Coronary artery (tissue), 2 donors: ENCODE results near the gene IPO7.
"Not testable (repeated sequence)": the region's sequence is repeated elsewhere in the genome, so short reads cannot be mapped to it uniquely, and the experiment has no call there.

Experiments used
- DNase-seq: peaks from one replicate; pipeline ENCODE4 v3.0.0-alpha.2; 2017; ENCODE audit warnings: low spot score
- H3K27ac ChIP-seq, 2 donors: fragments of 200-600 bp; sonication (generic); one replicate each; pipeline ENCODE4 v1.5.1; 2016 to 2019
- H3K4me3 ChIP-seq: fragments of 200-600 bp; sonication (generic); 2 replicates; pipeline ENCODE4 v1.5.1; 2016; ENCODE audit warnings: mild to moderate bottlenecking, moderate library complexity
- CTCF ChIP-seq: fragments of 200-600 bp; sonication (generic); IDR thresholded peaks from one replicate; pipeline ENCODE4 v1.5.1; 2019; ENCODE audit warnings: antibody characterized with exemption

Gene IPO7

DNA sequence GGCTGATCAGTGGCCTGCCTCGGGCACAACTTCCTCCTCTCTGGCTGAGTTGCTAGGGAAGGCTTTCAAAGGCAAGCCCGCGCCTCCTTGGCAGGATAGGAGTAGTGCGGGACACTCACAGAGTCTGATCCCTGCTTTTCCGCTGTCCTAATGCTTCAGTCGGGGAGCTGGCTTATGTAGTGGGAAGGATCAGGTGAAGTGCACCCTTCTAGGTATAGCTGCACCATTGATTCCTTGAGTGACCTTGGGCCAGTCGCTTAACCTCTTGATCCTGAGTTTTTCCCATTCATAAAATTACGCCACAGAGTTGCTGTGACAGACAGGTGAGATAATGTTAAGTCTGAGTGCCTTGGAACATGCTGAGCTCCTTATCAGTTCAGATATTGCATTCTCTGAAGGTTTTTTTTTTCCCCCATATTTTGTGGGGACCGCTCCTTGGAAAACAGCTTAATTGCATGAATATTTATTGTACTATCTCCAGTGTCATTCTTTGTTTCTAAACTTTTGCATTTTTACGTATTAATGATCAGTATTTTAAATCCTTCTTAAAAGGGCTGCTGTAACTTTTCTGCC lies 961 bp downstream of the IPO7 start:
- Histone ChIP-seq H3K4me3 (peak overlapping the region; percentile 86), H3K27ac (peak overlapping the region; percentile 79 to 94)
- TF ChIP-seq CTCF, result no peak
- DNase-seq, result no peak

DNA sequence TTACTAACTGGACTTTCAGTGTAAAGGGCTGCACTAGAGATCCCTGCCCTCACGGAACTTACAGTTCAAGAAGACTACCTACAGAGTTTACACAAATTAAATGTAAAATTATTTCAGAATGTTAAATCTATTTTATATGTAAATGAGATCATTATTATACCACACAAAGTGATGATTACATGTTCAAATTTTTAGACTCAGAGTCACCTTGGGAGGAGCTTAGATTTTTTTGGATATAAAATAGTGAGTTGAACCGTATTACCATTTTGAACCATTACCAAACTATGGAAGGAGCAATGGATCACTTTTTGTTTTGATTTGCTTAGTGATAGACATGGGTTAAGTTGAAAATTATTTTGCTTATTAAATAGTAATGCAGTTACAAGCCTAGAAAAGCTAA lies 1.6 kb downstream of the IPO7 start:
- H3K27ac ChIP-seq, result no peak overlapping the region
- H3K4me3 ChIP-seq, result peak overlapping the region; percentile 86
- no peak for DNase-seq
- no peak for TF ChIP-seq CTCF

DNA sequence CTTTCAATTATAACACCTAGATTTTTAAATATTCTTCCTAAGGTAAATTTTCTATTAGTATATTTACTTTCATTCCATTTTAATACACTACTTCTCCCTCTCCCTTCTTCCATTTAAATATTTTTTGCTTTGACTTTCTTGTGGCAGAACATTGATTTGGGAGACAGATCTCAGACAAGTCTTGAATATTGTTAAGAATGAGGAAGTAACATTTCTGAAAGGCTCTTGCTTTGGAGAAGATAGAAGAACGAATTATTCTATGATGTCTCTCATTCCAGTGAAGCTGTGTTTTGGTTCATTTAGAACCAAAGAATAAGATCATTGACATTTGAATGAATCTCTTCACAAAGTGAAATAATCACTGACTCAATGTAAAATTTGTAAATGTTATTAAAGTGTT lies 2.4 kb downstream of the IPO7 start:
- Histone ChIP-seq H3K4me3 (peak overlapping the region; percentile 11), H3K27ac (no peak overlapping the region)
- no peak for DNase-seq
- TF ChIP-seq CTCF, result no peak

GRCh38 chr11:9396310-9396709 lies 11.9 kb downstream of the IPO7 start:
- no peak for DNase-seq
- TF ChIP-seq CTCF, result no peak
- H3K27ac ChIP-seq, result no peak overlapping the region
- H3K4me3 ChIP-seq, result no peak overlapping the region

GRCh38 chr11:9396752-9397151 lies 12.3 kb downstream of the IPO7 start:
- TF ChIP-seq CTCF, result no peak
- Histone ChIP-seq H3K27ac (no peak overlapping the region), H3K4me3 (no peak overlapping the region)
- DNase-seq, result no peak

GRCh38 chr11:9397746-9398680 lies 13.6 kb downstream of the IPO7 start:
- no peak for TF ChIP-seq CTCF
- Histone ChIP-seq H3K4me3 (no peak overlapping the region), H3K27ac (no peak overlapping the region)
- DNase-seq, result no peak

- DNase-seq, result no peak
- no peak overlapping the region for H3K27ac ChIP-seq
- TF ChIP-seq CTCF, result no peak
- H3K4me3 ChIP-seq, result no peak overlapping the region
Measured at GRCh38 chr11:9399466-9399865, 15.0 kb downstream of the IPO7 start.

DNA sequence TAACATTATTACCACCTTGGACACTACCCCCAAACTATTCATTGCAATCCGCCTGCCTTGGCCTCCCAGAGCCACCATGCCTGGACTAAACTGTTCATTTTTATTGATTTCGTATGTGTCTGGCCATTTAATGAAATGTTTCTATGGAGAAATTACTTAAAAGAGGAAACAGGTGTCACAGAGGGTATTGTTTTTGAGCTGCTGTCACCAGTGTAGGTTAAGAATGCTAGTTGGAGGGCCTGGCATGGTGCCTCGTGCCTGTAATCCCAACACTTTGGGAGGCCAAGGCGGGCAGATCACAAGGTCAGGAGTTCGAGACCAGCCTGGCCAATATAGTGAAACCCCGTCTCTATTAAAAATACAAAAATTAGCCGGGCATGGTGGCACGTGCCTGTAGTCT lies 17.4 kb downstream of the IPO7 start:
- H3K4me3 ChIP-seq, H3K27ac ChIP-seq, DNase-seq: not testable (repeated sequence)
